Lower leg skin (tissue), 4 donors: ENCODE measurements around the gene KIN. TPM values are rescaled to one million over a fixed set of nuclear protein-coding genes. Genes with fewer than 3 reads are reported as not detected.
A peak's percentile ranks its signal among the peaks of the same experiment; 100 is the strongest.
"Not testable (repeated sequence)": the region's sequence is repeated elsewhere in the genome, so short reads cannot be mapped to it uniquely, and the experiment has no call there.

Source experiments
- DNase-seq, 2 donors: peaks; one replicate each; pipeline ENCODE4 v3.0.0-alpha.2; 2019; ENCODE audit warnings: low spot score in 2 of 2
- H3K4me3 ChIP-seq: fragments of 200-600 bp; sonication (generic); 2 replicates; pipeline ENCODE4 v1.5.1; 2017; ENCODE audit warnings: mild to moderate bottlenecking, low read depth; ENCODE audit not compliant: poor library complexity, severe bottlenecking
- POLR2A ChIP-seq, 2 donors: fragments of 450-650 bp; IDR thresholded peaks; one replicate each; pipeline ENCODE4 v1.6.1; 2016 to 2017; ENCODE audit warnings: antibody characterized with exemption in 2 of 2, mild to moderate bottlenecking in 1 of 2, moderate library complexity in 1 of 2
- WGBS, 2 donors: methylation state at CpG; one replicate each; pipeline ENCODE4 v1.1.5; 2018; 5-methylcytosine and 5-hydroxymethylcytosine counted together
- intact Hi-C: fragments of 100-400 bp; cut with DNase I; formaldehyde crosslinking; loops from one replicate; pipeline ENCODE4 v1.15.0; 2023; ENCODE audit warnings: low total_unique reads
- total RNA-seq, 4 donors: library from RNA; depleted of rRNA; stranded (reverse); fragments of >200 nt; gene quantifications; one replicate each; pipeline ENCODE4 v1.1.0, GENCODE V29; 2016
- TF ChIP-seq, protein P1 (sequence below), 3 donors: fragments of 450-650 bp; IDR thresholded peaks; one replicate each; pipeline ENCODE4 v1.5.1; 2016; ENCODE audit warnings: antibody characterized with exemption in 3 of 3, mild to moderate bottlenecking in 3 of 3, moderate library complexity in 2 of 3

KIN gene
- total RNA-seq, 4 donors from 2014 or later: 7.0 to 10.3 (median 8.2) TPM

DNA sequence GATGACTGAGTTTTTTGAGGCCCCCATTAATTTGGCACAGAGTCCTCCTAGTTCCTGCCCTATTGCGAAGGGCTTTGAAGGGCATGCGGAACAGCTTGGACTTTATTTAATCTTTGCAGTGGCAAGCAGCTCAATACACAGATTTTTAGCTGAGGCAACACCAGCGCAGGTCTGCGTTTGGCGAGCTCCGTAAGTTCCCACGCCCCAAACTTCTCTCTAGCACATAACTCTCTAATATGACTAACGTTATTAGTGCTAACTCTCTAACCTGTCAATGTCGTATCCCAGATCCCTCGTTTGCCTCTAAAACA lies 30.1 kb upstream of the KIN start:
- 0 to 2% methylated on average over 10 of the region's 10 CpGs for WGBS, 2 donors
- intact Hi-C loops: no loop called here
- no peak for DNase-seq
- H3K4me3 ChIP-seq: peak overlapping the region; percentile 90
- no peak for TF ChIP-seq POLR2A (IDR thresholded peaks at IDR 0.05)
- TF ChIP-seq, protein P1, sequence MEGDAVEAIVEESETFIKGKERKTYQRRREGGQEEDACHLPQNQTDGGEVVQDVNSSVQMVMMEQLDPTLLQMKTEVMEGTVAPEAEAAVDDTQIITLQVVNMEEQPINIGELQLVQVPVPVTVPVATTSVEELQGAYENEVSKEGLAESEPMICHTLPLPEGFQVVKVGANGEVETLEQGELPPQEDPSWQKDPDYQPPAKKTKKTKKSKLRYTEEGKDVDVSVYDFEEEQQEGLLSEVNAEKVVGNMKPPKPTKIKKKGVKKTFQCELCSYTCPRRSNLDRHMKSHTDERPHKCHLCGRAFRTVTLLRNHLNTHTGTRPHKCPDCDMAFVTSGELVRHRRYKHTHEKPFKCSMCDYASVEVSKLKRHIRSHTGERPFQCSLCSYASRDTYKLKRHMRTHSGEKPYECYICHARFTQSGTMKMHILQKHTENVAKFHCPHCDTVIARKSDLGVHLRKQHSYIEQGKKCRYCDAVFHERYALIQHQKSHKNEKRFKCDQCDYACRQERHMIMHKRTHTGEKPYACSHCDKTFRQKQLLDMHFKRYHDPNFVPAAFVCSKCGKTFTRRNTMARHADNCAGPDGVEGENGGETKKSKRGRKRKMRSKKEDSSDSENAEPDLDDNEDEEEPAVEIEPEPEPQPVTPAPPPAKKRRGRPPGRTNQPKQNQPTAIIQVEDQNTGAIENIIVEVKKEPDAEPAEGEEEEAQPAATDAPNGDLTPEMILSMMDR (IDR thresholded peaks at IDR 0.05): no peak

DNA sequence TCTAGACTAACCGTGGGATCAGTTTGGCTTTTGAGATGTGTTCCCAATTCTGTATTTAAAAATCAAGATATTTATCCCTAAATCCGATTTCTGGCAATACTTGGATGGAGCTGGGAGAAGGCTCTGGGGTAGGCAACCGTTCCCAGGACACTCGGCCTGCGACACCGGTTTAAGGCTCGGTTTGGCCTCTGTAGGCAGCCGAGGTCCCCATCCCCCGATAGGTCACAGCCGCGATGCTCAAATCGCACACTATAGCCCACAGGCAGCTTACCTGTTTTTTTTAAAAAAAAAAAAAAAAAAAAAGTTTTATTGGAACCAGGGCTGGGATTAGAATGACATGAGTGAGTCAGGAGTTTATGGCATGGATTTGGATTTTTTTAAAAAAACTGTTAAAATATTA lies 29.8 kb upstream of the KIN start:
- no peak for TF ChIP-seq POLR2A (IDR thresholded peaks at IDR 0.05)
- TF ChIP-seq, protein P1 (IDR thresholded peaks at IDR 0.05): no peak

DNA sequence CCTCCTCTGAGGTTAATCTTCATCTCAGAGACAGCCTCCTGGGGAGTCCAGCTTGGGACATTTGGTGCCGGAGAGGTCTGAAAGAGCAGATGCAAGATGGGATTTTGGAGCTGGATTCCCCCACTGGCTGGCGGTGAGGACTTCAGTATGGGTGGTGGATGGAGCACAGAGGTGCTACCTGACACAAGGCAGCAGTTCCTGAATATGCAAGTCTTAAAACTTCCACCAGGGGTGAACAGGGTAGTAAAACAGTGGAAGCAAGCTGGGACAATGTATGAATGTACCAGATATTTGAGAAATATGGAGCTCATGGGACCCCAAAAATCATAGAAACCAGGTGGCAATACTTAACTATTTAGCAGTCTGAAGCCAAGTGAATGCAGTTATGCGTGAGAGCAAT lies 25.7 kb upstream of the KIN start:
- TF ChIP-seq POLR2A (IDR thresholded peaks at IDR 0.05): no peak
- TF ChIP-seq, protein P1 (IDR thresholded peaks at IDR 0.05): no peak
- no peak for DNase-seq
- no peak overlapping the region for H3K4me3 ChIP-seq
- WGBS, 2 donors: 69 to 73% methylated on average over 3 of the region's 3 CpGs
- intact Hi-C loops: no loop called here

More for the DNA sequence above, 29.8 kb upstream of the KIN start:
- H3K4me3 ChIP-seq: no peak overlapping the region
- no peak for DNase-seq
- WGBS, 2 donors: 13 to 15% methylated on average over 12 of the region's 12 CpGs
- intact Hi-C loops: no loop called here

DNA sequence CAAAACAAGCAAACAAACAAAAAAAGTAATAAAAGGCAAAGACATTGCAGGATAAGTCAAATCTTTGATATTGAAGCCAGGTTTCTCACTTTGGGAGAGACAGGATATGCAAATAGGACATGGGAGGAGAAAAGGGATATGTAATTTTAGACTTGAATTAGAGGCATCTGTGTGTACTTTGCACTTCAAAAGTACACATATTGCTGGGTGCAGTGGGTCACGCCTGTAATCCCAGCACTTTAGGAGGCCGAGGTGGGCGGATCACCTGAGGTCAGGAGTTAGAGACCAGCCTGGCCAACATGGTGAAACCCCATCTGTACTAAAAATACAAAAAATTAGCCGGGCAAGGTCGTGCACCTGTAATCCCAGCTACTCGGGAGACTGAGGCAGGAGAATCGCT lies 23.9 kb upstream of the KIN start:
- 73 to 76% methylated on average over 7 of the region's 7 CpGs for WGBS, 2 donors
- DNase-seq, H3K4me3 ChIP-seq, intact Hi-C loops: not testable (repeated sequence)

DNA sequence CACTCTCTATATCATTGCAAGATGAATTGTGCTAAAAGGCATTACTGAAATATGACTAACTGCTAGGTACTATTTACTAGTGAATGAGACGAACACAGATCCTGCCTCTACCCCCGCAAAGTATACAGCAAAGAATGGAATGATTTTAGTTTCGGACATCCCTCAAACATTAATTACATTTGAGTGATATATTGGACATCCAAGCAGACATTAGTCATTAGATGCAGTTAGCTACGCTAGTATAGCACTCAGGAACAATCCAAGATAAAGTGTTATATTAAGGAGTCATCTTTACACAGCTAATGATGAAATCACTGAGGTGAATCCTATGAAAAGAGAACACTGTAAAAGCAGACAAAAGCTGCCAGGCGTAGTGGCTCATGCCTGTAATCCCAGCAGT lies 23.2 kb upstream of the KIN start:
- DNase-seq: no peak
- H3K4me3 ChIP-seq: no peak overlapping the region
- 86 to 89% methylated on average over 5 of the region's 5 CpGs for WGBS, 2 donors
- intact Hi-C loops: no loop called here
- TF ChIP-seq, protein P1 (IDR thresholded peaks at IDR 0.05): no peak
- no peak for TF ChIP-seq POLR2A (IDR thresholded peaks at IDR 0.05)

DNA sequence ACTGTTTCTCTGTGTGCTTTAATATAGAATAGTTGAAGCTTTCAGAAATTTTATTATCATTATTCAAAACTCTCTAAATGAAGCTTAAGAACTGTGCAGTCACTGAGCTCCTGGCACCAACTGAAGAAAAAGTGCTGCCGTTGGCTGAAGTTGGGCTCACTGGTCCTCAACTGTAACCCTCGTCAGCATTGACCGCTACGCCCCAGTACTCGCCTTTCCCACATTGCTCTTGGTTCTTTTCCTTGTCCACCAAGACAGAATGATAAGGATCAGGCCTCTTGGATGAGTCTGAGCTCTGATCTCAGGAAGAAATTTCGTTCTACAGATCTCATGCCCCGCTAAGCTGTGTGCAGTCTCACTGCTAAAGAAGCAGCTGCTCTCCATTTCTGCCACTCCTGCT lies 22.6 kb upstream of the KIN start:
- intact Hi-C loops: no loop called here
- 84 to 86% methylated on average over 7 of the region's 7 CpGs for WGBS, 2 donors

More for the DNA sequence above, 22.6 kb upstream of the KIN start:
- DNase-seq: no peak
- TF ChIP-seq POLR2A (IDR thresholded peaks at IDR 0.05): no peak
- TF ChIP-seq, protein P1 (IDR thresholded peaks at IDR 0.05): no peak
- no peak overlapping the region for H3K4me3 ChIP-seq
